Measurements from ENCODE around the gene ALDOC. TPM values are rescaled to one million over a fixed set of nuclear protein-coding genes. Genes with fewer than 3 reads are reported as not detected.

Gene ALDOC
- total and polyA plus RNA-seq, 2 experiments from 2014 or later: 33.5 to 157 TPM

- no peak overlapping the region for H3K4me3 Mint-ChIP-seq
- Histone ChIP-seq H3K36me3 (ENCODE audit: insufficient read depth) (peaks cover 48% of the 10 kb centered on the region), H3K4me1 (ENCODE audit: insufficient read depth) (no peaks in the 10 kb centered on the region), H3K4me2 (no peak overlapping the region), H3K9me2 (ENCODE audit: insufficient read depth) (no peaks in the 10 kb centered on the region), H4K20me1 (replicated peaks; ENCODE audit: insufficient read depth) (peaks cover 35% of the 10 kb centered on the region), H2AFZ (no peak overlapping the region), H3K79me2 (replicated peaks; ENCODE audit: insufficient read depth) (no peaks in the 10 kb centered on the region), H3F3A (replicated peaks; ENCODE audit: low read depth) (peaks cover 8% of the 10 kb centered on the region; the same call in 1 of the 2 replicates), H3K27me3 (ENCODE audit: insufficient read depth) (no peaks in the 10 kb centered on the region), H3K27ac (ENCODE audit: low read depth) (no peak overlapping the region), H3K4me3 (no peak overlapping the region)
- H3K27me3 Mint-ChIP-seq (ENCODE audit: insufficient read depth, low read depth, poor library complexity): no peaks in the 10 kb centered on the region
- DNase-seq (ENCODE audit: low spot score) (peak; percentile 82), ATAC-seq (peak; percentile 94)
- H3K36me3 Mint-ChIP-seq (ENCODE audit: low read depth): peaks cover 82% of the 10 kb centered on the region
- no peaks in the 10 kb centered on the region for H3K4me1 Mint-ChIP-seq
- H3K9me3 Mint-ChIP-seq: no peaks in the 10 kb centered on the region
- no peak overlapping the region for H3K27ac Mint-ChIP-seq
- TF ChIP-seq JUNB (IDR thresholded peaks at IDR 0.05; ENCODE audit: unreplicated experiment) (no peak), CTCF (conservative IDR thresholded peaks at IDR 0.05; ENCODE audit: low read depth in 2 of 2) (peak; percentile 74 to 76)
Measured at GRCh38 chr17:28612936-28613872, 36.5 kb upstream of the ALDOC start.

GRCh38 chr17:28612531-28612930, 35.8 kb upstream of the ALDOC start:
- no peak overlapping the region for H3K4me2 ChIP-seq
- Mint-ChIP-seq H3K4me1 (no peaks in the 10 kb centered on the region), H3K36me3 (ENCODE audit: low read depth) (peaks cover 76% of the 10 kb centered on the region), H3K4me3 (no peak overlapping the region), H3K9me3 (no peaks in the 10 kb centered on the region), H3K27ac (no peak overlapping the region; the same call in 1 of the 2 replicates), H3K27me3 (ENCODE audit: insufficient read depth, low read depth, poor library complexity) (no peaks in the 10 kb centered on the region)
- no peak for ATAC-seq
- peaks cover 8% of the 10 kb centered on the region; the same call in 1 of the 2 replicates for H3F3A ChIP-seq (replicated peaks; ENCODE audit: low read depth)
- H3K4me3 ChIP-seq: no peak overlapping the region
- H2AFZ ChIP-seq: no peak overlapping the region
- no peak for DNase-seq (ENCODE audit: low spot score)
- no peaks in the 10 kb centered on the region for H3K79me2 ChIP-seq (replicated peaks; ENCODE audit: insufficient read depth)
- no peak overlapping the region for H3K27ac ChIP-seq (ENCODE audit: low read depth)
- H3K4me1 ChIP-seq (ENCODE audit: insufficient read depth): no peaks in the 10 kb centered on the region
- peaks cover 41% of the 10 kb centered on the region for H3K36me3 ChIP-seq (ENCODE audit: insufficient read depth)
- no peaks in the 10 kb centered on the region for H3K27me3 ChIP-seq (ENCODE audit: insufficient read depth)
- no peaks in the 10 kb centered on the region for H3K9me2 ChIP-seq (ENCODE audit: insufficient read depth)
- H4K20me1 ChIP-seq (replicated peaks; ENCODE audit: insufficient read depth): peaks cover 35% of the 10 kb centered on the region
- TF ChIP-seq ZNF331 (CRISPR knock-in tag; IDR thresholded peaks at IDR 0.05; ENCODE audit: low read depth) (no peak), EZH2 (IDR thresholded peaks at IDR 0.05; ENCODE audit: low read depth, unreplicated experiment) (no peak), CTCF (conservative IDR thresholded peaks at IDR 0.05; ENCODE audit: low read depth in 2 of 2) (no peak), EZH2phosphoT487 (IDR thresholded peaks at IDR 0.05; ENCODE audit: unreplicated experiment) (no peak), ETS1 (IDR thresholded peaks at IDR 0.05) (no peak), STAT1 (IDR thresholded peaks at IDR 0.05; ENCODE audit: unreplicated experiment) (no peak), REST (IDR thresholded peaks at IDR 0.05; ENCODE audit: unreplicated experiment) (no peak), POLR2AphosphoS5 (IDR thresholded peaks at IDR 0.05; ENCODE audit: low read depth) (no peak), JUNB (IDR thresholded peaks at IDR 0.05; ENCODE audit: unreplicated experiment) (no peak), ZNF114 (CRISPR knock-in tag; IDR thresholded peaks at IDR 0.05) (no peak), NANOG (IDR thresholded peaks at IDR 0.05; ENCODE audit: borderline replicate concordance) (no peak), CREB1 (CRISPR knock-in tag; IDR thresholded peaks at IDR 0.05; ENCODE audit: low read depth) (no peak)
